HG03439 (cell line): Measurements from ENCODE around the gene TOGARAM1.

Experiments
- ATAC-seq: cut with Tn5 transposase; IDR thresholded peaks from one replicate; pipeline ENCODE4 v1.9.1; 2021; ENCODE audit warnings: mild to moderate bottlenecking, moderate library complexity; ENCODE audit not compliant: unreplicated experiment

The TOGARAM1 gene

DNA sequence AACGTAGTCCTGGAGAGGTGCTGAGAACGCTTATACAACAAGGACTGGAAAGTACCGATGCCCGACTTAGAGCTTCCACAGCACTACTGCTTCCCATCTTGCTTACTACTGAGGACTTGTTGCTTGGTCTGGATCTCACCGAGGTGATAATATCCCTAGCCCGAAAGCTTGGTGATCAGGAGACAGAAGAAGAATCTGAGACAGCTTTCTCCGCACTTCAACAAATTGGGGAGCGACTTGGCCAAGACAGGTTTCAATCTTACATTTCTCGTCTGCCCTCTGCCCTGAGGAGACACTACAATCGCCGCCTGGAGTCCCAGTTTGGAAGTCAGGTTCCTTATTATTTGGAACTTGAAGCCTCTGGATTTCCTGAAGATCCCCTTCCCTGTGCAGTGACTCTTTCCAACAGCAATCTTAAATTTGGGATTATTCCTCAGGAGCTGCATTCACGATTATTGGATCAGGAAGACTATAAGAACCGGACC lies 1.1 kb downstream of the TOGARAM1 start:
- ATAC-seq: no peak

DNA sequence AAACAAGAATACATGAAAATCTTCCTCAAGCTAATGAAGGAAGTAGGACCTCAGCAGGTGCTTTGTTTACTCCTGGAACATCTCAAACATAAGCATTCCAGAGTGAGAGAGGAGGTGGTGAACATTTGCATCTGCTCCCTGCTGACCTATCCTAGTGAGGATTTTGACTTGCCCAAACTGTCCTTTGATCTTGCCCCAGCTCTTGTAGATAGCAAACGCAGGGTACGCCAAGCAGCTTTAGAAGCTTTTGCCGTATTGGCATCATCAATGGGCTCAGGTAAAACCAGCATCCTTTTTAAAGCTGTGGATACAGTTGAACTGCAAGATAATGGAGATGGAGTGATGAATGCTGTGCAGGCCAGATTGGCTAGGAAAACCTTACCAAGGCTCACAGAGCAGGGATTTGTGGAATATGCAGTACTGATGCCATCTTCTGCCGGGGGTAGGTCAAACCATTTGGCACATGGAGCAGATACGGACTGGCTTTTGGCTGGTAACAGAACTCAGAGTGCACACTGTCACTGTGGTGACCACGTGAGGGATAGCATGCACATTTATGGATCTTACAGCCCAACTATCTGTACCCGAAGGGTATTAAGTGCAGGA lies 1.9 kb downstream of the TOGARAM1 start:
- no peak for ATAC-seq

DNA sequence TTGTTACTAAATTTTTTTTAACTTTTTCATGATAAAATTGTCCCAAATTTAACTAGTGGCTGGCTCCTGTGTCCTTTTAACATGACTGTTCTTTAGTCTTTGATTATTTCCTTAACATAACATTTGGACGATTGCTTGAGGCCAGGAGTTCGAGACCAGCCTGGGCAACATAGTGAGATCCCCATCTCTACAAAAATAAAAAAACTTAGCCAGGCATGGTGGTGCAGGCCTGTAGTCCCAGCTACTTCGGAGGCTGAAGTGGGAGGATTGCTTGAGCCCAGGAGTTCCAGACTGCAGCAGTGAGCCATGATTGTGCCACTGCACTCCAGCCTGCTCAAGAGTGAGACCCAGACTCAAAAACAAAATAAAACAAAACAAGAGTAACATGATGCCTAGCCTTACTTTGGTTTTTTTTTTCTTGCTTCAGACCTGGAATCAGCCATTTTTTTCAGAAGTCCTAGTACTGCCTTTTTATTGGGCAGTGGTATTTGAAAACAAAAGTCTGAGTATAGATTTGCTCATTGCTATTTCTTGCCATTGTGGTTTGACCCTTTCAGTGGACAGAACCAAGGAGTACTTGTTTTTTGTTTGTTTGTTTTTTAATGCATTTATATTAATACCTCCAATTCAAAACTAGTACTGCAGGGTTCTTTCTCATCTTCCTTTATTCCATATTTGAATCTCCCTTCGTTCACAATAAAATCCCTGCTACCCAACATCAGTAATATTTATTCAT lies 4.8 kb downstream of the TOGARAM1 start:
- no peak for ATAC-seq

DNA sequence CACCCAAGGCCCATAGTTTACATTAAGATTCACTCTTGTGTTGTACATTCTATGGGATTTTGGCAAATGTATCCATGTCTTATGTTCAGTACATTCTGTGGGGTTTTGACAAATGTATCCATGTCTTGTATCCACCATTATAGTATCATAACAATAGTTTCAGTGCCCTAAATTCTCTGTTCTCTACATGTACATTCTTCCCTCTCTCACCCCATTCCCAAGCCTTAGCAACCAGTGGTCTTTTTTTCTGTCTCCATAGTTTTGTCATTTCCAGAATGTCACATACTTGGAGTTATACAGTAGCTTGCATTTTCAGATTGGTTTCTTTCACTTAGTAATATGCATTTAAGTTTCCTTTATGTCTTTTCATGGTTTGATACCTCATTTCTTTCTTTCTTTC lies 6.7 kb downstream of the TOGARAM1 start:
- ATAC-seq: no peak

DNA sequence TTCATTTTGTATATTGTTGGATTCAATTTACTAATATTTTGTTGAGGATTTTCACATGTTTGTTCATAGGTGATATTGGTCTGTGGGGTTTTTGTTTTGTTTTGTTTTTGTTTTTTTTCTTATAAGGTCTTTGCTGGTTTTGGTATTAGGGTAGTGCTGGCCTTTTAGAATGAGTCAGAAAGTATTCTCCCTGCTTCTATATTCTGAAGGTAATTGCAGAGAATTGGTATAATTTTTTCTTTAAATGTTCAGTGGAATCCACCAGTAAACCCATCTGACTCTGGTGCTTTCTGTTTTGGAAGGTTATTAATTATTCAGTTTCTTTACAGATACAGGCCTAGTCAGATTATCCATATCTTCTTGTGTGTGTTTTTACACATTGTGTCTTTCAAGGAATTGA lies 8.9 kb downstream of the TOGARAM1 start:
- peak; percentile 48 for ATAC-seq

DNA sequence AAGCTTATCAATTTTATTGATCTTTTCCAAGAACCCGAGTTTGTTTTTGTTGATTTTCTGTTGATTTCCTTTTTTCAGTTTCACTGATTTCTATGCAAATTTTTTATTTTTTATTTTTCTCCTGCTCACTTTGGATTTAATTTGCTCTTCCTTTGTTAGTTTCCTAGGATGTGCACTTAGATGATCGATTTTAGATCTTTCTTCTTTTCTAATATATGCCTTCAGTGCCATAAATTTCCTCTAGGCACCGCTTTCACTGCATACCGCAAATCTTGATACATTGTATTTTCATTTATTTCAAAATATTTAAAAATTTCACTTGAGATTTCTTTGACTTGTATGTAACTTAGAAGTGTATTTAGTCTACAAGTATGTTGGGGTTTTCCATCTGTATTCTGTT lies 9.5 kb downstream of the TOGARAM1 start:
- no peak for ATAC-seq

DNA sequence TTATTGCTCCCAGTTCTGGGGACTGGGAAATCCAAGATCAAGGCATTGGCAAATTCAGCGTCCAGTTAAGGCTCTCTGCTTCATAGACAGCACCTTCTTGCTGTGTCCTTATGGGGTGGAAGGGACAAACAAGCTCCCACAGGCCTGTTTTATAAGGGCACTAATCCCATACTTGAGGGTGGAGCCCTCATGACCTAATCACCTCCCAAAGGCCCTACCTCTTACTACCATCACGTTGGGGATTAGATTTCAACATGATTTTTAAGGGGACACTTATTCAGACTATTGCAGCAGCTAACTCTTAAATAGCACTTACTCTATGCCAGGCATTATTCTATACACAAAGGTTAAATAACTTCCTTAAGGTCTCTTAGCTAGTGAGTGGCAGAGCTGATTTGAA lies 17.3 kb downstream of the TOGARAM1 start:
- no peak for ATAC-seq

DNA sequence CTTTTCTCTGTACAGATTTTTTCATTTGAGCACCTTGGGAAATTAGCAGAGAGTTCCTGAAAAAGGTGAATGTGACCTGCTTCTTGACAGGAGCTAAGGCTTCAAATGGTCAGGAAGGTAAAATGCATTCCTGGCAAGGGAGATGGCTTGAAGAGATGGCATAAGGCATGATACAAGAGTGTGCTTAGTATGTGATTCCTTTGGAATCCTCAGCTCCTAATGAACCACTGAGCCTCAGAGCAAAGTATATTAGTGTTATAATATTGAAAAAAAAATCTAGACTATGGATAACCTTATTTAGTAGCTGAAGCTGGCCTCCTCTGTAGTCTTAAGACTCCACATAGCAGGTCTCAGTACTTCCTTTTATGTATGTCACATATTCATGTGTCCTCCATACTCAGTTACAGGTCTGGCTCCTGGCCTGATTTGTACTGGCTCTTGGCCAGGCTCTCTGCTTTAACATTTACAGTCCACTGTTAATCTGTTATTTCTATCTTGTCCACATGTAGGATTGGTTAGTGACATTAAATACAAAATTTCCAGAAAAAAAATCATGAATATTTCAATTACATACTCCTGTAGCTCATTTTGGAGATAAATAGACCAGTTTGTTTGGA lies 17.9 kb downstream of the TOGARAM1 start:
- ATAC-seq: no peak

DNA sequence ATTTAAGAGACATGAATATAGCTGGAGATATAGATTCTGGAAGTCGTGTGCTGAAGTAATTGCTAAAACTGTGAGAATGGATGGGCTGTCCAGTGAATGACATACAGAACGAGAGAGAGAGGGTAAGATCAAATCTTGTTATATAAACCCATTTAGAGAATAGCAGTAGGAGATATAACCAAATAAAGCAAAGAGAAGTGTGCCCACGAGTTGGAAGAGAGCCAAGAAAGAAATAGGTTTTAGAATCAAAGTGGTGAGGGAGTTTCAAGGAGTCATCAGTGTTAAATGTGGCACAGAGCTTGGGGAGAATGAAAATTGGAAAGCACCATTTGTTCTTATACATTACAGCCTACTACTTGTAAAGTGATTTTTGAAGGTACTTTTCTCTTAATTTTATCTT lies 19.2 kb downstream of the TOGARAM1 start:
- no peak for ATAC-seq

DNA sequence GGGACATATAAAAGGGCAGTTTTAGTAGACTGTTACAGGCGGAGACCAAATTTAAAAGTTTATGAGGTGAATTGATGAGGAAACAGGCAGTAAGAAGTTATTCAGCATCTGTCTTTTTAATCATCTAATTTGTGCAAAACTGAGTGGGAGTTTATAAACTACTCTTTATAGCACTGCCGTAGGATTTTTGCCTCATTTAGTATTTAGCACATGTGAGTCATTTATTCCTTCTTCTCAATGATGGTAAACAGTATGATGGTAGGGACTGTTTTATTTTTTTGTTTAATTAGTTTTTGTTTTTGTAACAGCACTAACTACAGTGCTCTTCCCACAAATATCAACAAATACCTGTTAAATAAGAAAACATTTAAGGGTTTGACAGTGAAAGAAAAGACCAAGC lies 20.6 kb downstream of the TOGARAM1 start:
- ATAC-seq: no peak

DNA sequence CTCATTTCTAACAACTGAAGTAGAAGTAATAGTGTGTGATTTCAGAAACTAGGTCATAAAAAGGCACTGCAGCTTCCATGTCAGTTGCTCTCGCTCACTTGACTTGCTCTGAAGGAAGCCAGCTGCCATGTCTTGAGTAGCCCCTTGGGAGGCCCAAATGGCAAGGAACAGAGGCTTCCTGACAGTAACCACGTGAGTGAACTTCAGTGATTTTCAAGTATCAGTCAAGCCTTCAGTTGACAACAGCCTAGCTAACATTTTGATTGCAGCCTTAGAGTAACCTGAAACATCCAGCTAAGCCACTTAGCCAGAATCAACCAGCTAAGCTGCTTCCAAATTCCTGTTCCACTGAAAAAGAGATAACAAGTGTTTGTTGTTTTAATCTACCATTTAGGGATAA lies 26.7 kb downstream of the TOGARAM1 start:
- ATAC-seq: no peak

DNA sequence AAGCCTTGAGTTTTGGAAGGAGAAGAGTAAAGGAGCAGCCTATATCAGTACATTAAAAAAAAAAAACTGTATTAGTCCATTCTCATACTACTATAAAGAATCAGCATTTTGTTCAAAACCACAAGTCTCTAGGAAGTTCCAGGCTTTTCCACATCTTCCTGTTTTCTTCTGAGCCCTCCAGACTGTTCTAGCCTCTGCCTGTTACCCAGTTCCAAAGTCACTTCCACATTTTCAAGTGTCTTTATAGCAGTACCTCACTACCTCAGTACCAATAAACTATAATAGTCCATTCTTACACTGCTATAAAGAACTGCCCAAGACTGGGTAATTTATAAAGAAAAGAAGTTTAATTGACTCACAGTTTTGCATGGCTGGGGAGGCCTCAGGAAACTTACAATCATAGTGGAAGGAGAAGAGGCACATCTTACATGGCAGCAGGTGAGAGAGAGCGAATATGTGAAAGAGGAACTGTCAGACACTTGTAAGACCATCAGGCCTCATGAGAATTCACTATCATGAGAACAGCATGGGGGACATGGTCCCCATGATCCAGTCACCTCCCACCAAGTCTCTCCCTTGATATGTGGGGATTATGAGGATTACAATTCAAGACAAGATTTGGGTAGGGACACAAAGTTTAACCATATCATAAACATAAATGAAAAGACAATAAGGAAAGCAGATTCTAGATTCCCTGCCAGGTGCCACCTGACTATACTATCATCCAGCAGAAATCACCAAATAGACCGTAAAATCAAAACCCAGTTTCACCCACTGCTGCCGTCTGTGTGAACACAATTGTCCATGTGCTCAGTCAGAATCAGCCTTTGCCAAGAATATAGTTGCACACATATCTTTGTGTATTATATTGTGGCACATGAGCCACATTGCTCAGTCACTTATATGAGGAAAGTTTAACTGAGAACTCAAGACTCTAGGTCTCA lies 27.8 kb downstream of the TOGARAM1 start:
- ATAC-seq: no peak

DNA sequence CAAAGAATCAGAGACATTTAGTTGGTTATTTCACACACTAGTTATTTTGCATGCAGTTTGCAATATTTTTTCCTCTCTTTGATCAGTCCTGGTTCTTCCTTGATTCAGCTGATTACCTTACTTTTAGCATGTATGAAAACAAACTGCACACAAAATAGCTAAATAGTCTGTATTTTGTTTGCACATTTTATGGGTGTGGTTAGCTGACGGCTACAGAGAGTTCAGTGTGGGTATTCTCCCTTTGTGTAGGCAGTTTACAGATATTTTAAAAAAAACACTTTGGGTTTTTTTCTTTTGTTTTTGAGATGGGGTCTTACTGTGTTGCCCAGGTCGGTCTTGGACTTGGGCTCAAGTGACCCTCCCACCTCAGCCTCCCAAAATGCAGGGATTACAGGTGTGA lies 28.5 kb downstream of the TOGARAM1 start:
- ATAC-seq: no peak

DNA sequence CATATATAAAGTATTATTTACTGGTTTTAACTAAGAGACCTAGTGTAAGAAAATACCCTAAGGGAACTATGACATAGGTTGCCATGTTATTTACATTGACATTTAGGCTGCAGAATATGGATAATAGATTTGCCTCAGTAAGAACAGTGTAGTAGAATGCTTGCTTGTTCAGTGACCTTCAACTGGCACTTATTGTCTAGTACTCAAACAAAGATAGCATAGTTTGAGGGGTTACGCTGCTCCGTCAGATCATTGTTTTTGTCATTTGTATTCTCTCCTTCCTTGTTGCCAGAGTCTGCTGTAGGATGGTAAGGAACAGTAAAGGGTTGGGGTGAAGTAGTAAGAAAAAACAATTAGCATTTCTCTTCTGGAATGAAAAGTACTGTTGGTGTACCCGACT lies 33.2 kb downstream of the TOGARAM1 start:
- no peak for ATAC-seq

DNA sequence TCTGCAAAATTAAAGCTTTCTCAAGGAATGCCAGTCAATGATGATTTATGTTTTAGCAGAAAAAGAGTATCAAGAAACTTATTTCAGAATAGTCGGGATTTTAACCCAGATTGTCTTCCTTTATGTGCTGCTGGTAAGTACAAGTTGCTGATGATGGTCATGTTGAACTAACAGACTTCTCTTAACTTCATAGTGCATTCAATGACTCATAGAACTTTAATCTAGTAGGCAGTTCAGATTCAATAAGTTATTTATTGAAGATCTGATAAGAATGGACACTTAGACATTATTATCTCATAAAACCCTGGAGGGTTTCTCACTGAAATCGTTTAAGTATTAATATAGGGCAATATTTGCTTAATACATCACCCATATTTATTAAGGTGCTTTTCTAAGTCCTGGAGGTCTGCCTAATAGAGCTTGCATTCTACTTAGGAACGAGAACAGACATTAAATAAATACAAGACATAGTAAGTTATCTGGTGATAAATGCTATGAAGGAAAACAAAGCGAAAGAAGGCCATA lies 33.8 kb downstream of the TOGARAM1 start:
- no peak for ATAC-seq

DNA sequence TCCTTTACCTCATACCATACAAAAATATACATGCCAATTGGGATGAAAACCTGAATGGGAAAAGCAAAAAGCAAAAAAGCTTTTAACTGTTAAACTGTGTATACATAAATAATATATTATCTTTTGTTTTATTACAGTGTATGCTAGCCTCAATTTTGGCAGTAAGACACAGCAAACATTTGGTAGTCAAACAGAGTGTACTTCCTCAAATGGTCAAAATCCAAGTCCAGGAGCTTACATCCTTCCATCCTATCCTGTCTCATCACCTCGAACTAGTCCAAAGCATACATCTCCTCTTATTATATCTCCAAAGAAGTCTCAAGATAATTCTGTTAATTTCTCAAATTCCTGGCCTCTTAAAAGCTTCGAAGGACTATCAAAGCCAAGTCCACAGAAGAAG lies 41.9 kb downstream of the TOGARAM1 start:
- no peak for ATAC-seq

DNA sequence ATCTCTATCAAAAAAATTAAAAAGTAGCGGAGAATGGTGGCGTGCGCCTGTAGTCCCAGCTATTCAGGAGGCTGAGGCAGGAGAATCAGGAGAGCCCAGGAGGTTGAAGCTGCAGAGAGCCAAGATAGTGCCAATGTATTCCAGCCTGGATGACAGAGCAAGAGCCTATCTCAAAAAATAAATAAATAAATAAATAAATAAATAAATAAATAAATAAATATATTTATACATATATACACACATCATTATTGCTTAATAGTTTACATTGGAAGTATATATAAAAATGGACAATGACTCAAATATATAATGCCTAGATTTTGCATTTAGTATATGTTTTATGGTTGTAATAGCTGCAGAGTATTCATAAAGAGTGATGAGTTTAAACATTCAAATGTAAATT lies 53.1 kb downstream of the TOGARAM1 start:
- ATAC-seq: no peak

DNA sequence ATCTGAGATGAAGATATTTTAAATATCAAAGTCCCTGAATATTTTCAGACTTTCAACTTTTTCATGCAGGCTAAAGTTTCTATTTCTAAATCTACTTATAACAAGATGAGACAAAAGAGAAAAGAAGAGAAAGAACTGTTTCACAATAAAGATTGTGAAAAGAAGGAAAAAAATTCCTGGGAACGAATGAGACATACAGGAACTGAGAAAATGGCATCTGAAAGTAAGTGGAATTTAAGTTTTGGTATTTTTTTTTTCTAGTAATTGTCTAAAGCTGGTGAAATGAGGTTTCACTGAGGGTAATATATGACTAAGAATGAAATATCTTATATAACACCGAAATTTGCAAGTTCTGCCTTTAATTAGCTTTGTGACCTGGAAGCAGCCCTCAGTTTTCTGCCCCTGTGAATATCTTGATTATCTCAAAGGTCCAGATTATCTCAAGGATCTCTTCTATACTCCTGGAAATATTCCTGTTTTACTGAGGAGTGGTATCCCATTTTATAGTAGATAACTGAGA lies 66.2 kb downstream of the TOGARAM1 start:
- no peak for ATAC-seq

DNA sequence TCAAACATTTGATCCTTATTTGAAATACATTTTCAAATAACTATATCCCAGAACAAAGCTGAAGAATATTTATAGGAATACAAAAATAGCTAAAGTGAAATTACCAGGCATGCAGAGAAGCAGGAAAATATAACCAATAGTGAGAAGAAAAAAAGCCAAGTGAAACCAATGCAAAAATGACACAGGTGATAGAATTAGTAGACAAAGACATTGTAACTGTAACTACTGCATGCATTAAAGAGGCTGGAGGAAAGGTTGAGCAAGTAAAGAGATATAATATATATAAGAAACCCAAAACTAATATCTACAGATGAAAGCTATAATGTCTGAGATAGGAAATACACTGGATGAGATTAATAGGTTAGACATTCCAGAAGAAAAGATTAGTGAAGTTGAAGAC lies 72.7 kb downstream of the TOGARAM1 start:
- no peak for ATAC-seq

DNA sequence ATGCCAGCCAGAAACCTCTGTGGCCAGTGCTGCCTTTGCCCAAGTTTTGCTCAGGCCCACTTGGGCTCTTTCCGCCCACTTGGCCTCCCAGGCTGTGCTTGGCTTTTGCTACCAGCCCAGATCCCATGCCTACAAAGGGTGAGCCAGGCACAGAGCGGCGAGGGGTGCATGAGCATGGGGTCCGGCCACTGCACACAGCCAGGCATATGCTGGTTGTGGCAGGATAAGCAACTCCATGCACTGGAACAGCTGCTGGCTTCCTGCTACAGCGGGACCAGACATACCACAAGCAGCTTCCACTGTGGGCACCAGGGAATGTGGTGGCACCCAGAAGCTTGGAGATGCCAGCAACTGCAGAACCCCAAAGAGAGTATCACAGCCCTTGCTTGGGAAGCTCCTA lies 76.3 kb downstream of the TOGARAM1 start:
- ATAC-seq: no peak

DNA sequence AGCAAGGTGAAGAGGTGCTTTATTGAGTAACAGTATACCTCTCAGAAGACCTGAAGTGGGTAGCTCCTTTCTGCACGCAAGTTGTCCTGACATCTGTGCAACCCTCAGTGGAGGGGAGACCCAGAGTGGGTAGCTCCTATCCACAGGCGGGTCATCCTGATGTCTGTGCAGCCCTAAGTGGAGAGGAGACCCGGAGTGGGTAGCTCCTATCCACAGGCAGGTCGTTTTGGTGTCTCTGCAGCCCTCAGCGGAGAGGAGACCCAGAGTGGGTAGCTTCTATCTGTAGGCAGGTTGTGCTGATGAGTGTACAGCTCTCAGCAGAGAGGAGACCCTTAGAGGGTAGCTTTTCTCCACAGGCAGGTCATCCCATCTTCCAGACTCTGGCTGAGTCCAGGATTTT lies 76.9 kb downstream of the TOGARAM1 start:
- ATAC-seq: no peak
